Measurements from ENCODE around the gene HOXD1.

The HOXD1 gene

DNA sequence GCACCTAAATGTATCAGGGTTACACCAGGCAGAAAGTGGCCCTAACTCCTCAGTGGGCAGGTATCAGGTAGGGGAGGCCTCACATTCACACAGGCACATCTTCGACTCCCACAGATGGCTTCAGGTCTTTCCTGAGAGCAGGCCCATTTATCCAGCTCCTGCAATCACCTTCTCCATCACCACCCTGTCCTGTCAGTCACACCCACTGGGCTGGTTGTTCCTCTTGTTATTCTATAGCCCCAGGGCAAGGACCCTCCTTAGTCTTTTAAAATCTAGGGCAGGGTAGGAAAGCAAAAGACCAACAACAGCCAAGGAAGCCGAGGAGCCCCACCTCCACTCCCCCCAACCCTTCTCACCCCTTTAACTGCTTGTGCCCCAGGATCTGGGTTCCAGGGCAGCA, 46.2 kb upstream of the HOXD1 start:
- no peak for TF ChIP-seq POLR2AphosphoS5 (IDR thresholded peaks at IDR 0.05; ENCODE audit: low read depth, low read length)
- TF ChIP-seq FOXP2 (optimal IDR thresholded peaks at IDR 0.05; ENCODE audit: borderline replicate concordance, extremely low read depth, extremely low read length, insufficient read depth): no peak
- TF ChIP-seq, protein P1, sequence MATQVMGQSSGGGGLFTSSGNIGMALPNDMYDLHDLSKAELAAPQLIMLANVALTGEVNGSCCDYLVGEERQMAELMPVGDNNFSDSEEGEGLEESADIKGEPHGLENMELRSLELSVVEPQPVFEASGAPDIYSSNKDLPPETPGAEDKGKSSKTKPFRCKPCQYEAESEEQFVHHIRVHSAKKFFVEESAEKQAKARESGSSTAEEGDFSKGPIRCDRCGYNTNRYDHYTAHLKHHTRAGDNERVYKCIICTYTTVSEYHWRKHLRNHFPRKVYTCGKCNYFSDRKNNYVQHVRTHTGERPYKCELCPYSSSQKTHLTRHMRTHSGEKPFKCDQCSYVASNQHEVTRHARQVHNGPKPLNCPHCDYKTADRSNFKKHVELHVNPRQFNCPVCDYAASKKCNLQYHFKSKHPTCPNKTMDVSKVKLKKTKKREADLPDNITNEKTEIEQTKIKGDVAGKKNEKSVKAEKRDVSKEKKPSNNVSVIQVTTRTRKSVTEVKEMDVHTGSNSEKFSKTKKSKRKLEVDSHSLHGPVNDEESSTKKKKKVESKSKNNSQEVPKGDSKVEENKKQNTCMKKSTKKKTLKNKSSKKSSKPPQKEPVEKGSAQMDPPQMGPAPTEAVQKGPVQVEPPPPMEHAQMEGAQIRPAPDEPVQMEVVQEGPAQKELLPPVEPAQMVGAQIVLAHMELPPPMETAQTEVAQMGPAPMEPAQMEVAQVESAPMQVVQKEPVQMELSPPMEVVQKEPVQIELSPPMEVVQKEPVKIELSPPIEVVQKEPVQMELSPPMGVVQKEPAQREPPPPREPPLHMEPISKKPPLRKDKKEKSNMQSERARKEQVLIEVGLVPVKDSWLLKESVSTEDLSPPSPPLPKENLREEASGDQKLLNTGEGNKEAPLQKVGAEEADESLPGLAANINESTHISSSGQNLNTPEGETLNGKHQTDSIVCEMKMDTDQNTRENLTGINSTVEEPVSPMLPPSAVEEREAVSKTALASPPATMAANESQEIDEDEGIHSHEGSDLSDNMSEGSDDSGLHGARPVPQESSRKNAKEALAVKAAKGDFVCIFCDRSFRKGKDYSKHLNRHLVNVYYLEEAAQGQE (IDR thresholded peaks at IDR 0.05; ENCODE audit: insufficient read depth in 1 of 2, low read depth in 2 of 2, low read length in 2 of 2): no peak
- no peak for TF ChIP-seq TAF1 (IDR thresholded peaks at IDR 0.05; ENCODE audit: borderline replicate concordance, insufficient read depth, low read length)
- no peak for TF ChIP-seq SIN3A (IDR thresholded peaks at IDR 0.05; ENCODE audit: borderline replicate concordance, insufficient read depth, low read length)

DNA sequence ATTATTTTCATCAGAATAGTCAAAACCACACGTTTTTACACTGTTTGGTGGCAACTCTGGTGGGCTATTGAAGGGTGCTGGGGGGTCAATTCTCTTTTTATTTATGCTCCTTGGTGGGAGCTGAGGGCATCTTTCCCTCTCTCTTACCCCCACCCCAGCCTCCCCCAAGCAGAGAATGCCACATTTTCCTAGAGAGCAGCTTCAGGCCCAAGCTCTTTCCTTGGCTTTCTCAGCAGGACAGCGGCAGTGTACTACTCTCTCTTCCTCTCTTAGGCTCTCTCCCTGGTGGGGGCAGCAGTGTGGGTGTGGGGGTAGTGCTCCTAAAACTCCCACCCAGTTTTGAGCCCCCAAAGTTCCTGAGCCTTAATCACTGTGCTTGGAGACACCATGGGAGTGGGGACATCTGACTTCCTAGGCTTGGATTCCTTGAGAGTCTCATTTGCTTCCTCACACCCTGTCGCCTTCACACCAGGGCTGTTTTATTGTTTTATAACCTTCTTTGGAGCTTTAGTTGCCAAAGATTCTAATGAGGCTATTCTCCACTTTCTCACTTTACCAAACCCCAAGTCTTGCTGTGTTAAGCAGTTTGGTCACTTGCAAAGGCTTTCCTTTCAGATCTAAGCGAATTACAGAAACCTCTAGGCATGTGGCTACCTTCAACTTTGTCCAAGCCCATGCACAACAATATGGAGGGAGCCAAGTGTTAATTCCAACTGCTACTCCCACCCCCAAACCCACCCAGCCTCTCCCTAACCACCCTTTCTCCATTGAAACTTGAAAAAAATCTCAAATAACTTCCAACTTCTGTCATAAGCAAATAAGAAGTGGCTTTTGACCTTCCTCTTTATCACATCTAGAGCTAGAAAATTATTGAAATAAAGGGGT, 43.1 kb upstream of the HOXD1 start:
- TF ChIP-seq POLR2AphosphoS5 (IDR thresholded peaks at IDR 0.05; ENCODE audit: low read depth, low read length) (no peak), FOXP2 (optimal IDR thresholded peaks at IDR 0.05; ENCODE audit: borderline replicate concordance, extremely low read depth, extremely low read length, insufficient read depth) (no peak), SIN3A (IDR thresholded peaks at IDR 0.05; ENCODE audit: borderline replicate concordance, insufficient read depth, low read length) (no peak), TAF1 (IDR thresholded peaks at IDR 0.05; ENCODE audit: borderline replicate concordance, insufficient read depth, low read length) (no peak)
- TF ChIP-seq, protein P1 (IDR thresholded peaks at IDR 0.05; ENCODE audit: insufficient read depth in 1 of 2, low read depth in 2 of 2, low read length in 2 of 2): no peak

DNA sequence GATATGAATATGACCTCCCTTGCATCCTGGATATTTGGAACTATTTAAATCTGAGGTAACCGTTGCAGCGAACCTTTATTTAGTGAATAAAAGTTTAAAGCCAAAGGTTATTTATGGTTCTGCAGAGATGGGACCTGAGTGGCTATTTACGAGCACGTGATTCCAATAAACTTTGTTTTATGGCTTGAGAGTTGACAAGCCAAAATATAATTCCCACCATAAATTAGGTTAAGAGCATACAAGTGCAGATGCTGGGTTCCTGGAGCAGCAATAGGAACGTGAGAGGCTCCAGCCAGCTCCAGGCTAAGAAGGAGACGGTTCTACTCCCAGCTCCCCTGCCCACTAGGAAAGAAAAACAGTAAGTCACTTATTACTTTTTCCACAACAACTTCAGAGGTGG, 42.4 kb upstream of the HOXD1 start:
- TF ChIP-seq TAF1 (IDR thresholded peaks at IDR 0.05; ENCODE audit: borderline replicate concordance, insufficient read depth, low read length) (no peak), SIN3A (IDR thresholded peaks at IDR 0.05; ENCODE audit: borderline replicate concordance, insufficient read depth, low read length) (no peak), FOXP2 (optimal IDR thresholded peaks at IDR 0.05; ENCODE audit: borderline replicate concordance, extremely low read depth, extremely low read length, insufficient read depth) (no peak)
- TF ChIP-seq, protein P1 (IDR thresholded peaks at IDR 0.05; ENCODE audit: insufficient read depth in 1 of 2, low read depth in 2 of 2, low read length in 2 of 2): no peak

DNA sequence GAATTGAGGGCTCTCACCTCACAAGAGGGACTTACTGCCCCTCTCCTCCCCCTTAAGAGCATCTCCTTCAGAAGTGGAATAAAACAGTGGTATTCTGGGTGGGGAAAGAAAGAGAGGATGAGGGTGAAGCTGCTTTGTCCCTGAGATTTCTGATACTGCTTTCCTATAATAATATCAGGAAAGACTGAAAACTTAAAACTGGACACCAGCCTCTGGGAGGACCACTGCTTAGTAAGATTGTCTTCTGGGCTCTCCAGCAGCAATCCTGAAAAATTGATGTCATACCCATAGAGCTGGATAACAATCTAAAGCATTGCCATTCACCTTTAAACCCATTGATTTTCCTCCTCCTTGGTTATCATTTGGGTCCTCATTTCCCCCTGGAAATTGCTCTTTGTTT, 41.8 kb upstream of the HOXD1 start:
- TF ChIP-seq, protein P1 (IDR thresholded peaks at IDR 0.05; ENCODE audit: insufficient read depth in 1 of 2, low read depth in 2 of 2, low read length in 2 of 2): no peak
- TF ChIP-seq TAF1 (IDR thresholded peaks at IDR 0.05; ENCODE audit: borderline replicate concordance, insufficient read depth, low read length) (no peak), FOXP2 (optimal IDR thresholded peaks at IDR 0.05; ENCODE audit: borderline replicate concordance, extremely low read depth, extremely low read length, insufficient read depth) (no peak), POLR2AphosphoS5 (IDR thresholded peaks at IDR 0.05; ENCODE audit: low read depth, low read length) (no peak), SIN3A (IDR thresholded peaks at IDR 0.05; ENCODE audit: borderline replicate concordance, insufficient read depth, low read length) (no peak)

Data from PFSK-1 (cell line).